Stimulated activated naive CD4-positive, alpha-beta T cell treated with Interleukin-2 at 50 U/mL for 16 hours (primary cell): ENCODE data around the gene TSKU.
"Not testable (repeated sequence)": the region's sequence is repeated elsewhere in the genome, so short reads cannot be mapped to it uniquely, and the experiment has no call there.

Source experiments
- DNase-seq: peaks from one replicate; lab custom pipeline; 2025; lab: John Stamatoyannopoulos, UW

TSKU gene, protein sequence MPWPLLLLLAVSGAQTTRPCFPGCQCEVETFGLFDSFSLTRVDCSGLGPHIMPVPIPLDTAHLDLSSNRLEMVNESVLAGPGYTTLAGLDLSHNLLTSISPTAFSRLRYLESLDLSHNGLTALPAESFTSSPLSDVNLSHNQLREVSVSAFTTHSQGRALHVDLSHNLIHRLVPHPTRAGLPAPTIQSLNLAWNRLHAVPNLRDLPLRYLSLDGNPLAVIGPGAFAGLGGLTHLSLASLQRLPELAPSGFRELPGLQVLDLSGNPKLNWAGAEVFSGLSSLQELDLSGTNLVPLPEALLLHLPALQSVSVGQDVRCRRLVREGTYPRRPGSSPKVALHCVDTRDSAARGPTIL

DNA sequence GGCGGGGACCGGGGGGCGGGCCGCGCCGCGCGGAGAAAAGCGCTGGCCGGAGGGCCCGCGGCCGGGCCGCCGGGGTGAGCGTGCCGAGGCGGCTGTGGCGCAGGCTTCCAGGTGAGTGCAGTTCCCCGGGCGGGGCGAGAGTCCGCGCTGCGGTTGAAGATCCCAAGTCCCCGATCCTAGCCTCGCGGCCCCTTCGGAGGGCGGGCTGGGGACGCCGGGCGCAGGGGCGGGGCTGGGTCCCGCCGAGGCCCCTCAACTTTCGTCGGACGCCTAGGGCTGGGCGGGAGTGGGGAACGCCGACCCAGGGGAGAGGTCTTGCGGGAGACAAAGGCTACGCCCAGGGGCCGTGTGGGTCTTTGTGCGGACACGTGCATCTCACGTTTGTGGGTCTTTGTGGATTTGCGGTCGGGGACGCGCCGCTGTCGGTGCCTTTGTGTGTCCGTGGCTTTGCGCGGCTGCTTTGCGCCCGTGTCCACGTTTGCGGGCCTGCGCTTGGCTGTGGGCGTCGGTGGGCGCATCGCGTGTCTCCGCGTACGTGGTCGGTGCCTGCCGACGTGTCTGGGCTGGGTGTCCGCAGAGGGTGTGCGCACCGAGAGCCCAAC lies at the start of gene TSKU:
Gene TSKU, plus strand, starts transcription at position 63 of the 602 bp plus-strand sequence. CDS start 12,261 bp downstream, outside the sequence.
- no peak for DNase-seq

DNA sequence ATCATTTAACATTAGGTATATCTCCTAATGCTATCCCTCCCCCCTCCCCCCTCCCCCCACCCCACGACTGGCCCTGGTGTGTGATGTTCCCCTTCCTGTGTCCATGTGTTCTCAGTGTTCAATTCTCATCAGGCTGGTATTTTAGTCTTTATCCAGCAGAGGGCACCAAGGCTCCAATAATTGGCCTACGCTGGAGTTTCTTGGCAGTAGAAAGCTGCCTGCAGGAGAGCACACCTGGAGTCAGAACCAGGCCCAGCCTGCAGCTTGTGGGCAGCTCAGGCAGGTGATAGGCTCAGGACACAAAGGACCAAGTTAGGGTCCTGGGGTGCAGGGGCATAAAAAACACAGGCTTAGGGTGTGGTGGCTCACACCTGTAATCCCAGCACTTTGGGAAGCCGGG lies 49.2 kb upstream of the TSKU start:
- not testable (repeated sequence) for DNase-seq

DNA sequence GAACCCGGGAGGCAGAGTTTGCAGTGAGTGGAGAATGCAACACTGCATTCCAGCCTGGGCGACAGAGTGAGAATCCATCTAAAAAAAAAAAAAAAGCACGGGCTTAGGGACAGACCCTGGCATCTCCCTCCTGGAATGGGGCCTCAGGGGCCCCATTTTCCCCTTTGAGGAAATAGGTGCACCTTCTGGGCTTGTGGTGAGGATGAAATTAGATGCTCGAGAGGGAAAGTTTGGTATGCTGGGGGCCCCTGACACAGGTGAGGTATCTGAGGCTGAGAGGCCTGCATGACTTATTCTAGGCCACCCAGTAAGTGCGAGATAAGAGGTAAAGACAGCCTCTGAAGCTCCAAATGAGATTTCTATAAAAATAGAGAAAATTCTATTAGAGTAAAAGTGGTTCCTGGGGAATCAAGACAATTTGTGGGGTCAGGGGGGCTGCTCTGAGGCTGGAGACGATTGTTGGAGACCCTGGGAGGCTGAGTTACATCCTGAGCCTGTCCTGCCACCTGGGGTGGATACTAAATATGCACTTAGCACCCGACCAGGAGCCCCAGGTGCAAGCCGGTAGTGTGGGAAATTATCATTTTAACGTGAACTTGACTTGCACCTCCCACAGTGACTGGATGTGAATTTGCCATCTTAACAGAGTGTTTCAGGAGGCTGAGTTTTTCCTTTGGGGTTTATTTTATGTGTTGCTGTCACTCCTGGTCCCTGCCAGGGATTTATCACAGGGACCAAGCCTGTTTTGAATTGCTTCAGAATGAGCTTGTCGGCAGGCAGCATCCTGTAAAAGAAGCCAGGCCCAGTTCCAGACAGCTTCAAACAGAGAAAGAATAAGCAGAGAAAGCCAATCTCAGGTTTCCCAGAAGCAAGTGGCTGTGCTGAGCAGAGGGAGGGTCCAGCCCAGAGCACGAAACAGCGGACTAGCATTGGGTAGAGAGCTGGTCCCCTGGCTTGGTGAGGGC lies 48.4 kb upstream of the TSKU start:
- no peak for DNase-seq

DNA sequence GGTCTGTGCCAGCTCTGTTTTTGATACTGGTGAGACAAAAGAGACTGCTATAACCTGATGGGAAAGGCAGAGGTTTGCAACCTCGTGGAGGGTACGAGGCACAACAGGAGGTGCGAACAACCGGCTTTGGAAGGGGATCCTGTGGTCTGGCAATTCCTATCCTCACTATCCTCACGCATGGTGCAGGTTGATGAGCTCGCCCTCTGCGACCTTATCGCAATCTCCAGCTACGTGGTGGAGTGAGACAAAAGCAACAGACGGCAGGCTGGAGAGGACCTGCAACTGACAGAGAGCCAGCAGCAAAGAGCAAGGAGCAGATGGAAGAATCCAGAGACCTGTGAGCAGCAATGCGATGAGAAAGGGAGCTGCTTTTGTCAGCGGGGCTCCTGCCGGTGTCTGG lies 47.3 kb upstream of the TSKU start:
- DNase-seq = no peak

DNA sequence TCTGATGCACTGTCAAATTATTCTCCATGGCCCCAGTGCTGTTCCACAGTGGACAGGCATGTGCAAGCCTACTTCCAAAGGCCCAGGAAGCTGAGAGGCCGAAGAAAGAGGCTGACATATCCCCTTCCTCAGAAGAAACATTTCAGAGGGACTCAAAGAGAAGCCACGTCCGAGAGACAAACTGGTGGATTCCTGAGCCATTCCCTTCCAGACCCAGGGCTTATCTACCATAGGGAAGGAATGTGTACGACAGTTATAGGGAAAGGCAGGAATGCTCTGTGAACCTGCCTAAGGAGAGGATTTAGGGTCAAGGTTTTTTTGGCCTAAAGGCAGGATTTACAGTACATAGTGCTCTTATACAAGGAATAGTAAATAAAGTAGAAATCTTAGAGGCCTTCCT lies 46.9 kb upstream of the TSKU start:
- DNase-seq = no peak

DNA sequence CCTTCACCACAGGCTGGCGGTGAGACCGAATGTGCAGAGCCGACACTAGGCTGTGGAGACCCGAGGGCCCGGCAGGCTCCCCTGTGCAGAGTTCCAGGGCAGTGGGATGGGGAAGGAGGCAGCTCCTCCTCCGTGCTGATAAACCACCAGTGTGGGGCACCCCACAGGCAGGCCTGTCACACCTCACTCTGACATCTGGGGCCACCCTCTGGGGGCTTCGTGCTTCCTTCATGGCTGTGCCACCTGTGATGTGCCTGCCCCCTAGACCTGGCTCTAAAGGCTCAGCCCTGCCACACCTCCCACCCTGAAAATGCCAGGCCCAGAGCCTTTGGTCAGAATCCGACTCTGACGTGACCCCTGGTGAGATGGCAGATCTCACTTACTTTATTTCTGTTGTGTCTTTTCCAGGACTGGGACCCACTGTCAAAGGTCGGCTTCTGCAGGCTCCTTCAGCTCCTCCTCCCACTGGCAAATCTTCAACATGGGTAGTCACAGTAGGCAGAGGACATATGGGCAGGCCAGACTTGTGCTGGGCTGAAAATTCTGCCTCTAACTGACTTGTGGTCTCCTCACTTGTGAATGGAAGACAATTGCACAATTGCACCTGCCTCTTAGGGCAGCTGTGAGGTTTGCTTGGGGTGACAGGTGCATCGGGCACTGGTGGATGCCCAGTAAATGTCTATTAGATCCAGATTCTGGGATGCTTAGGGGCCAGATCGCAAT lies 46.2 kb upstream of the TSKU start:
- no peak for DNase-seq

DNA sequence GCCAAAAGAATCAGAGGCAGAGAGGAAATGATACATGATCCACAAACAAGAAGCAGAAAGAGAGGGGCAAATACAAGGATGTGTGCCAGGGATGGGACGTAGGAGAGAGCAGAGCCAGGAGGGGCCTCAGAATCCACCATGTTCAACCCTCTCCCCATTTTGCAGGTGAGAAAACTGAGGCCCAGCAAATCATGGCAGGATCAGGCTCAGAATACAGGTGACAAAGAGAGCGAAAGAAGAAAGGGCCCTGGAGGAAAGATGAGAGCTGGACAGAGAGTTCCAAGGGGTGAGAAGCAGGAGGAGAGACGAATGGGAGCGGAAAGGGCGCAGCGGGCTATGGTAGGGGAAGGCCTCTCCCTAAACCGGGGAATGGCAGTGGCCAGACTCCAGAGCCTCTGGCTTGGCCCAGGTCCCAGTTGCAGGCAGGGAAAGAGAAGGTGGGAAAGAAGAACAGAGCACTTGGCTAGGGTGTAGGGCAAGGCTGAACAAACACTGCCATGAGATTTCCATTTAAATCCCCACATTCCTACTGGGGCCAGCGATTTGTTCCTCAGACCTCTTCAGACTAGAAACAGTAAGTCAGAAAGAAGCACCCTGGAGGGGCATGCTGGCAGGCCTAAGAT lies 44.4 kb upstream of the TSKU start:
- DNase-seq = no peak

DNA sequence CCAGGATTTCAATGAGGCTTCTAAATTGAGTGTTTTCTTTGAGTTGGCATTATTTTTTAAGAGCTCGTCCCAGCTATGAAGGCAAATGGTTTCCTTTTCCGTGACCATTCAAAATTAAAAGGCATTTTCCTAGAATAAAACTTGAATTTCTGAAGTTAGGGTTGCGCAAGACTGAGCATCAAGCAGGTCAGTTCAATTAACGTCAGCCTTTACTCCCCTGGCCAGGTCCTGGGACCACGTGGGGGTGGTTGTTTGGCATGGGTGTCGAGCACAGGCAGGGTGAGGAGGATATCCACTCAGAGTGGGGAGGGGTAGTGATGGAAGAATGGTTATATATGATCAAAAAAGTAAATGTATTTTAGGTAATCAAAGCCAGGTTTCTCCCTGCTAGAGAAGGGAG lies 43.4 kb upstream of the TSKU start:
- no peak for DNase-seq

DNA sequence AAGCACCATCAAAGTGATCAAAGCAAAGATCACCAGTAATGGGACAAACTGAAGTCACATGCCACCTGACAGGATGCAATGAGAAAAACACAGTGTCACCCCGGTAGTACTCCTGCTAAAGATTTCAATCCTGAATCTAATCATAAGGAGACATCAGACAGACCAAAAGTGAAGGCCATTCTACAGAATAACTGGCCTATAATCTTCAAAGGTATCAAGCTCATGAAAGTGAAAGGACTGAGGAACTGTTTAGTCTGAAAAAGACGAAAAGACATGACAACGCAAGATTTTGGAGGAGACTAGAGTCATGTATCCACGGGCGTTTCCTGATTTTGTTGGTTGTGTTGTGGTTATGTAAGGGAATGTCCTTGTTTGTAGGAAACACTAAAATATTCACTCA lies 42.4 kb upstream of the TSKU start:
- DNase-seq = no peak

DNA sequence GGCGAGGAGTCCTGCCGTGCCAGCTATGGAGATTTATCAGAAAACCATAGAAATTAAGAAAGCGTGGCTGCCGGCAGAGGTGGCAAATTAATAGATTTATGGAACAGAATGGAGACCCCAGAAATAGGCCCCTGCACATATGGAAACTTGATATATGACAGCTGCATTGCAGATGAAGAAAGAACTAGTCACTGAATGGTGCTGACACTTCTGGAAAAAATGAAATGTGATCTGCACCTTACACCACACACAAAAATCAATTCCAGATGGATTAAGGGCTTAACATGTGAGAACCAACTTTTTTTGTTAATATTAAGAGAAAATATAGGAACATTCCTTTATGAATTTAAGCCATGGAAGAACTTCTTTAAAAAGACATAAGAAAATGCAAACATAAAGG lies 40.3 kb upstream of the TSKU start:
- DNase-seq = no peak

DNA sequence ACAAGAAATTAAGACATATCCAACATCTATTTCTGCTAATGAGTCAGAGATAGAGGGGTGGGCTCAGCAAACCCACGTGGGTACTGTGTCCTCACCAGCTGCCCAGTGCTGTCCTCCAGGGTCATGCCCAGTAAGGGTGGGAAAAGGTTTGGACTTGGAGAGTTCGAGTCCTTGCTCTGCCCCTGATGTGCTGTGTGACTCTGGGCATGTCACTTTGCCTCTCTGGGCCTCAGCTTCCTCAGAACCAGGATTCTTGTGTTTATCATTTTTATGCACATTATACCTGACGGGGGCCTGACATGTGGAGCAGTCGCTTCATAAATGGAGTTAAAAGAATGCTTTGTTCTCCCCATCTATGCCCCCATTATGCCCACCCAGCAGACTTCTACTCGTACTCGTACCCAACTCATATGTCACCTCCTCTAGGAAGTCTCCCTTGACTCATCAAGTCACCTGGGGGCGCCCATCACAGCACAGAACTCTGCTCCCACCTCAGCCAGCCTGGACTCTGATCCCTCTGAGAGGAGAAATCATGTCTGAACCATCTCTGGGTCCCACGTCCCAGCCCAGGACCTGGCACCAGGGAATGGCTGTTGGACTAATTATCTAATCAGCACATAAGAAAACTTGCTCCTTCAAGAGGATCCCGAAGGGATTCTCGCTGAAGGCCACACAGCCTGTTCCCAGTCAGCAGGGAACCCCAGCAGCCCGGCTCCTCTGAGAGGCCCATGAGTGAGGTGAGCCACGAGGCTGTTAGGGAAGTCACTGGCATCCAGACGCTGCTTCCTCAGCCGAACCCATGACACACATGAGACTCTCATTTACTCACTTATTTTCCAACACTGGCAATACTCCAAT lies 38.7 kb upstream of the TSKU start:
- DNase-seq = no peak

DNA sequence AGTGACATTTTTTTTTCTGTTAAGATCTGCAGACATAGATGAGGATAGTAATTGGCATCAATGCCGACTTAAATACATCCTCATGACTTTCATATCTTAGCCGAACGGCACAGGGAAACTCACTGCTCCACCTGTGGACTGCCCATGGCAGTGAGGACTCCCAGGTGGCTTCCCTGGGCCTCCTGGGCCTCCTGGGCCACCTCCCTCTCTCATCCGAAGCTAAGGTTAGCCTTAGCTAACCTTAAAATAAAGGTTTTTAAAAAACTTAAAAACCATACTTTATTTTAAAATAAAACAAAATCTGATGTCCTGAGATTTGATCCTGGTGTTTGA lies 38.1 kb upstream of the TSKU start:
- DNase-seq = no peak

DNA sequence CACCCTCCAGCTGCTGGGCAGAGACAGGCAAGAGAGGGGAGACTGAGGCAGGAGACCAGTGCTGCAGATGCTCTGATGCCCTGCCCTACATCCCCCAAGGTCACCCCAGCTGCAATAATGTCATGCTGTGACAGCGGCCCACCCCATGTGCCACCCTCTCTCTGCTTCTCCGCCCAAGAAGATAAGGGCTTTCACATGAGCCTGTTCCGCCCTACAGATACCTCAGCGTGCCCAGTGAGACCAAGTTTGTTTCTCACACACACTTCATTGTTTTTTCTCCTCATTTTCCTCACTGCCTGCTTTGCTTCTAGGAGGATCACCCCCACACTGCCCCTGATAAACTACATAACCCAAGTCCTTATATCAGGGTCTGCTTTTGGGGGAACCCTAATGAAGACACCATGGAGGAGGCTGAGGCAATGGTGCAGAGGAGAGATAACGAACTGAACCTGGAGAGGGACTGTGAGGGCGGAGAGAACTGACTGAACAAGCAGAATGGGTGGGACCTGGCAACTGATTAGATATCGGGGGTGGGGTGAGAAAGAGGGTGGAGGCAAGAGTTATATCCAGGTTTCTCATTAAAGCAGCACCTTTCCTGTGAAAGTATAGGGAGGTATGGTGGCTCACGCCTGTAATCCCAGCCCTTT lies 37.5 kb upstream of the TSKU start:
- DNase-seq = no peak

DNA sequence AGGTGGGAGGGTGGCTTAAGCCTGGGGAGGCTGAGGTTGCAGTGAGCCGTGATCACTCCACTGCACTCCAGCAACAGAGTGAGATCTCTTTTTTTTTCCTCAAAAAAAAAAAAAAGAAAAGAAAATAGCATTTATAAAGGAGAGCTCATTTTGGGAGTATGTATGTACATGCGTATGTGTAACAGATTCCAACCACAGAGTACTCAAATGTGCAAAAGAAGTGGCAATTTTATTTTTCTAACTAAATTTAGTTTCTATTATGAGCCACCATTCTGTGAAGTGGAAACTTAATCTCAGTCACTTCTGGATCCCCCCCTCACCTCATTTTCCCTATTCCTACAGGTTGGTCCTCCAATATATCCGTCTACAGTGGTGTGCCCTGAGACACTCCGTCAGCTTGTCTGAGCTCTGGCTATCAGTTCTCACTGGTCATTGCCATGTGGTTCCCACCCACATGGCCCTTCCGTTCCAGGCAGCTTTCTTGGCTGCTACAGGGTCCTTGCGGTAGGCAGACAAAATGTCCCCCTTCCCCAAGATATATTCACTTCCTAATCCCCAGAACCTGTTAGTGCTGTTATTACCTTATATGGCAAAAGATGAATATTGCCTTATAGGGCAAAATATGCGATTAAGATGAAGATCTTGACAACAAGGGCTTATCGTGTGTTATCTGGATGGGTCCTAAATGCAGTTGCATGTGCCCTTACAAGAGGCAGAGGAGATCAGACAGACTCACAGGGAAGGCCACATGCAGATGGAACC lies 35.8 kb upstream of the TSKU start:
- DNase-seq = no peak

DNA sequence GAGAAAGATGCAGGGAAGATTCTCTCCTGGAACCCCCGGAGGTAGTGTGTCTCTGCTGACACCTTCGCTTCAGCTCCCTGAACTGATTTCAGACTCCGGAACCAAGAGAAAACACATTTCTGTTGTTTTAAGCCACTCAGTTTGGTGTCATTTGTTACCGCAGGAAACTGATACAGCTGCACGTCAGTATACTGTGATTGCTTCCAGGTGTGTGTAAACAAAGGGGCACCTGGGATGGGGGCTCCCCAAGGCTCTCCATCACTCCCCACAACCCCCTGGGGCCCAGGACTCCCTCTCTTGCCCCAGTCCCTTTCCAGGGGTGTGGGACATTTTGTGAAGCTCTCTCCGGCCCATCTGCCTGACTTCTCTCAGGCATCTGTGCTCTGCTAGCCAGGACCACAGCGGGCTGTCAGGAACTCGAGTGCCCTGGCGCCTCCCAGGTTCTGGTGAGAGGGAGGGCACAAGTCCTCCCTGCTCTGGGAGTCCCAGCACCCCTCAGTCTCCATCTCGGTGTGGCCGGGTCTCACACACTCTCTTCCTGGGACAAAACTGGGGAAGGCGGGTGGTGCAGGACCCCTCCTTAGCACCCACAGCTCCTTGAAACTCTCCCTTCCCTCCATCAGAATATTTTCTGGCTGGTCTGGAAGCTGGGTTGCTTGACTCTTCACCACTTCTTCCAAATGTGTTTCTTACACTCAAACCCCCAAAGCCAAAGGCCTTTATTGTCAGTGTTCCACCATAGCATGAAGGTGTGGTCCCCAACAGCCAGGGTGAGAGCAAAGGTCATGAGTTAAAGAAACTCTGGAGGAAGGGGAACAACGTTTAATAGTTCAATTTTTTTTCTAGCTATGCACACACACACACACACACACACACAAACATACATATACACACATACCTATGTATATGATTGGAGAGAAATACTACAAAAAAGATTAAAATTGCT lies 35.0 kb upstream of the TSKU start:
- no peak for DNase-seq

DNA sequence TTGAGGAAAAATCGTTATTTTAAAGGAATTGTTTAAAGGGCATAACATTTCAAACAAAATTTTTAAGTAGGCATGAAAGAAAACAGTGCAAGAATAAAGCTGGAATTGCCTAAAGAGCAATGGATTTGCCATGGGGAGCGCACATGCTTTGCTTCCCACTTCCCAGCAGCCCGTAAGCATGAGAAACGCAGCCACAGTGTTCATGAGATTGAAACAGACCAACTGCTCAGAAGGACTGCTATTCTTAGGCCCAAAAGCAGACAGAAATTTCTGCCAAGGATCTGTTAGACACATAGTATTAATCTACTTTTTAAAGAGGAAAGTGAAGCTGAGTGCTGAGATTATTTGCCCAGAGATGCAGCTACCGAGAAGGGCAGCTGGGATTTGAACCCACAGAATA lies 34.2 kb upstream of the TSKU start:
- DNase-seq = no peak

DNA sequence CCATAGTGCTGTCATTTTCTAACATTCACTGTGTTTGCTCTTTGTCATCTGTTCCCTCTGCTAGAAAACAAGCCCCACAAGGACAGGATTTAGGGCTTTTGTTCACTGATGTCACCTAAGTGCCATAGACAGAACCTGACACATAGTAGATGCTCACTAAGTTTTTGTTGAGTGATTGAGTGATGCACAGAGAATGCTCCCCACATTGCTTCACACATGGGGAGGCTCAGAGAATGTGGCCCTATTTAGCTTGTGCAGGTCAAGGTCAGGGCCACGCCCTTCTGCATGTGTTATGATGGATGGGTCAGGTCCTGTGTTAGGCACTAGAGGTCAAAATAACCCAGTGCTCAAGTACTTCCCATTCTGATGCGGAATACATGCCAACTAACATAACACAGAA lies 33.1 kb upstream of the TSKU start:
- no peak for DNase-seq

DNA sequence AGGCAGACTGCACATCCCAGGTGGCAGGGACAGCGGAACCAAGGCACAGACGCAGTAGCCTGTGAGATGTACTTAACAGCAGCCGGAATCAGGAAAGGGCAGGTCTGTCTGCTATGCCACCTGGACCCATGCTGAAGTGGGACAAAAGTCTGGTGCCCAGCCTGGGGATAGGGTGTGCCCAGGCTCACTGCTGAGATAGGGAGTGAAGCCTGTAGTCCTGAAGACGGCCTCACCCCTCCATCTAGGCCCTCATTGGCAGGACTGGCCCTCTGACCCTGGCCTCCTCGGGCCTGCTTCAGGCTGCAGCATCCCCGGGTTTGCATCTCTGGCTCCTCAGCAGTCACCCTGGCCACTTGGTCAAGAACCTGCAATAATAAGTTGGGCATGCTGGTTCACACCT lies 32.4 kb upstream of the TSKU start:
- no peak for DNase-seq
